GM18873 (cell line): Measurements from ENCODE around the gene ADARB2.
"Not testable (repeated sequence)": the region's sequence is repeated elsewhere in the genome, so short reads cannot be mapped to it uniquely, and the experiment has no call there.

Experiments
- ATAC-seq: cut with Tn5 transposase; IDR thresholded peaks from one replicate; pipeline ENCODE4 v1.9.1; 2021; ENCODE audit warnings: mild to moderate bottlenecking, moderate library complexity, moderate number of reproducible peaks; ENCODE audit not compliant: unreplicated experiment, low FRiP score

The ADARB2 gene

GRCh38 chr10:1177936-1178335, 559.4 kb downstream of the ADARB2 start:
- ATAC-seq, result no peak

GRCh38 chr10:1175956-1176565, 561.3 kb downstream of the ADARB2 start:
- no peak for ATAC-seq

- ATAC-seq, result no peak
Measured at GRCh38 chr10:1174022-1174421, 563.3 kb downstream of the ADARB2 start.

DNA sequence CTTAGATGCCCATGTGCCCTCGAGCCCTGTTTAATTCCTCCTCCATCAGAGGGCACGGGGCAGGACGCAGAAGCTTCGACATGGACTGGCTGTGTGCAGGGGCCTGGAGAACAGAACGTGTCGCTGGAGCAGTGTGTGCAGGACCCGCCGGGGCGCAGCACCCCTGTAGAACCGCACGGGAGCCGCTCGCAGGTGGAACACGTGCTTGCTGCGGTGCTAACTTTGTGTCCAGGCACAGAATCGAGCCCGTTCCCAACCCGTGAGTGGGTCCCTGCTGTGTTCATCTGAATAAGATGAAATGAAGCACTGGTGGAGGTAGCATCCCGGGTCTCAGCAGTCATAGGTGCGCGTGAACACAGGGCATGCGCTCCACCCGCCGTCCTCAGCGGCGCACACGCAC, 564.2 kb downstream of the ADARB2 start:
- ATAC-seq, result no peak

DNA sequence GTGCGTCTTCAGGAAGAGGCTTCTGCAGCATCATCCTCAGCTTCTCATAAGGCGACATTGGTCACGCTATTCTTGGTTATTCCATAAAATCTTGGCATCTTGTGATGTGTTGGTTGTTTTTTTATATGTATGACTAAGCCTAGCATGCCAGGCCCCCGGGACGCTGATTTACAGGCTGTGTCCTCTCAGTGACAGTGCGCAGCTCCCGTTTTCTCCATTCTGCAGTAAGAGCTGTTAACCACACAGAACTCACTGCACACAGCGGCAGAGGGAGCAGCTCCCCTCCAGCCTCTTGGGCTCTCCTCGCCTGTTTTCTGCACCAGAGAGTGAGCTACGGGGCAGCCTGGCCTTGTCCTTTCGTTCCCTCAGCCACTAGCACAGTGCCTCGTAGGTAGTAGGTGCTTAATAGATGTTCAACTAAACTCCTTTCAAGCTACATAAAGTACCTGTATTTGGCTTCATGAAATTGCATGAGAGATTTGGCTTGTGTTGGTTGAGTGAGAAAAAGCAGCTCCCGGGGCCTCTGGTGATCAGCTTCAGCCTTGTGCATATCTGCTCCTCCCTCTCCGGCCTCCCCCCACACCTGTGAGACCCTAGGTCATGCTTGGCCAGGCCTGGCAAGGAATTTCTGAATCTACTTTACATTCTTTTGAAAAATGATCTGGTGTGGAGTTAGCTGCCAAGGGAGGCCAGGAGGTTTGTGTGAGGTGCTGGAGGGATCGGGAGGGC, 564.9 kb downstream of the ADARB2 start:
- ATAC-seq, result no peak

DNA sequence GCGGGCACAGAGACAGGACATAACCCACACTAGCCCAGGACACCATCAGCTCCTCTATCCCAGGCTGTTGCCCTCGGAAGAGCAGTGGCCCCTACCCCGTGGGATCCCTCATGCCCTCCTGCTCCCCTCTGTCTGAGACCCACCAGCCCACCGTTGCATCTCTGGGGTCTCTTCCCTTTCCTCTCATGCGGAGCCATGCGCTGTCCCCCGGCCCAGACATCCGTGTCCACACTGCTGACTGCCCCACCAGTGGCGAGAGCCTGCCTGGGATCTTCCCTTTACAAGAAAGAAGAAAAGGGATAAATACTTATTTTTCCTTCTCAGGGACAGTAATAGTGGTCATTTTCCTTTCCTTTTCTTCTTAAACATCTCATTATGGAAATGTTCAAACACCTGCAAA, 565.7 kb downstream of the ADARB2 start:
- ATAC-seq, result no peak

- ATAC-seq, result no peak
Measured at GRCh38 chr10:1171182-1171581, 566.1 kb downstream of the ADARB2 start.

DNA sequence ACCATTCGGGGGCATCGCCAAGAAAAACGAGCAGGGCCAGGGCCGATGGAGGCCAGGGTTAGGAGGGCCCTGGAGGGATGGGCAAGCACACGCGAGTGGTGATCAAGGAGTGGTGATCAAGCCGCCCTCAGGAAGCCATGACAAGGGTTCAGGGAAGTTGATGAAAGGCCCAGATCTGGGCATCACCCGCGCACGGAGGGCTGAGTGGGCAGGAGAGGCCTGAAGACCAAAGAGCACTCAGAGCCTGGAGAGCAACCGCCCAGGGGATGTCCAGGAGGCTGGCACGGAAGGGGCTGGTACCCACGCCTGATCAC, 566.5 kb downstream of the ADARB2 start:
- ATAC-seq, result no peak

DNA sequence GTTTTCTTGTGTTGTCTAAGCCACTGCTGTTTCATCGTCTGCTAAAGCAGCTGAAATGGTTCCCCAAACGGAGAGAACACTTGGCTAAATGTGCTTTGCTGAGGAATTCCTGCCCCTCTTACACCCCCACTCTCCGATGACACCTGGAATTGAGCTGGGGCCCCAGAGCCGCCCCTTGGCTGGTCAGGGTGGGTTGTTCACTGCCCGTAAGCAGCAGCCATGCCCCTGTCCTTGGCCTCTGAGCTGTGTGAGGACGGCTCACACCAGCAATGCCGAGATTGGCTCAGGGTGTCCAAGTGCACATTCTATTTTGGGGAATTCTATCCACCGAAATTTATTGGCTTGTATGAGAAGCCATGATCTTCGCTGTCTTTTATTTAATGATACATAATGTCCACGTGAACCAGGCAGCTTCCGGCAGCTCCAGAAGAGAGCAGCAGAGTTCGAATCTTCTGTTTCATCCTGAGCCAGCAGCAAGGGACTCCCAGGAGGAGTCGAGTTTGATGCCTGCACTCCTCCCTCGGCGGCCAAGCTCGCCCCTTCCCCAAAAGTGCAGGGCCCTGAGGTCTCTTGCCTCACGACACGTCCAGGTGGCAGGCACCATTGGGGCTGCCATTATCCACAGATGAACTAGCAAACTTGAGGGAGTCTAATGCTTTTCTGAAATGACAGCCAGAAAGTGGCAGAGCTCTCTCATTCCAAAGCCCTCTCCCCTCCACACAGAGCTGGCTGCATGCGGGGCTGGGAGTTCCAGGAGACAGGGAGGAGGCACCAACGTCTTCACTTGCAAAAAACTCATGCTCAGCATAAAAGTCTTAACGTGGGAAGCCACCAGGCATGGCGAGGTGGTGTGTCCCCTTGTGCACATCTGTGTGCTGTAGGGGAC, 567.1 kb downstream of the ADARB2 start:
- no peak for ATAC-seq

DNA sequence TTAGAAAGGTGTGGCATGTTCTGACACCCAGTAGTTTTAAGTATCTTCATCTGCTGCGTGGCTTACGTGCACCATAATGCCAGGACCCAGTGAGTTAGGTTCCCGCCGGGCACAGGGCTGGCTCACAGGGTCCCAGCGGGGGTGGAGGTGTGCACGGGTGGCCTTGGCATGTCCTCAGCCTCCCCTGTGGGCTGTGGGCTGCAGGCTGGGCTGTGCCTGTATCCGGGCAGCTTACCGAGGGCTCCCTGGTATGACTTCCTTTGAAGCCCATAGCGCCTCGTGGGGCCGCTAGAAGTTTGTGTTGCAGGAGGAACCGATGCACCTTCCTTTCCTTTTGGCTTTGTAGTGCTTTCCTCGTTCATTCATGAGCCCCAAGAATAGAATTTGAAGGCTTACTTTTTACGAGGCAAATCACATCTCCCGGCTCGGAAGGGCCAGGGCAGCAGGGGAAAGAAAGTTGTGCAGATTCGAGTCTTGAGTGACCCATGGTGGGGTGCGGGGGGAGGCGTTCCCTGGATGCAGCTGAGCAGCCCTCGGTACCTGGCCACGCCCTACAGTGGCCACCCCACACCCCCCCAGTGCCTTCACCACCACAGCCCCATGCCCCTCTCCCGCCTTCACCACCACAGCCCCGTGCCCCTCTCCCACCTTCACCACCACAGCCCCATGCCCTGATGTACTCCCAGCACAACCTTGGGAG, 568.0 kb downstream of the ADARB2 start:
- ATAC-seq, result no peak

DNA sequence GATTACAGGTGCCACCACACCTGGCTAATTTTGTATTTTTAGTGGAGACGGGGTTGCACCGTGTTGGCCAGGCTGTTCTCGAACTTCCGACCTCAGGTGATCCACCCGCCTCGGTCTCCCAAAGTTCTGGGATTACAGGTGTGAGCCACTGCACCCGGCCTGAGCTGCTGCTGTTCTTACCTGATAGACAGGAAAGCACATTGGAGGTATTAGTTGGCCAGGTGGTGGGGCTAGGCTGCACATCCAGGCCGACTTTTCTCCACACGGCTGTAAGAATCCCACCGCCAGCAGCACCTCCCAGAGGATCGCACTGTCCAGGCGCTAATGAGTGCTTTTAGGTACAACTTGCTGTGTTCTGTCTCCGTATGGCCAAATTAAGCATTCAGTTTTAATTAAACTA, 568.6 kb downstream of the ADARB2 start:
- ATAC-seq, result no peak

DNA sequence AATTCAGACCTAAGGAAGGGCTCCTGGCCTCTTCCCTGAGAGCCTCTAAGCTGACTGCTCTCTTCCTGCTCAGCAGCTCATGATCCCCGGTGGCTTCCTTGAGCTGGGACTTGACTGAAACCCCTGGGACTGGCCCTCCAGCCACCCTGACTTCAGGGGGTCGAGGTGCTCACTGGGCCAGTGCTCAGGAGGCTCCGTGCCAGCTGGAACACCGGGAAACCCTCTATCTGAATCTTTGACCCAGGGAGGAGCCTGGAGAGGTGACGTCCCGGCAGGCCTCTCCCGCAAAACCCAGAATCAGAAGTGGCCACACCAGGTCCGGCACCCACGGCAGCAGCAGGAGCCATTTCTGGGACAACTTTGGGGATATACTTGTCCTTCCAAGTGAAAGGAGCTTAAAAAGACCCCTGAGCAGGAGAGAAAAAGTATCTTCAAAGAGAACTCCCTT, 570.5 kb downstream of the ADARB2 start:
- ATAC-seq, result no peak

- ATAC-seq, result no peak
Measured at GRCh38 chr10:1166101-1166827, 571.1 kb downstream of the ADARB2 start.

DNA sequence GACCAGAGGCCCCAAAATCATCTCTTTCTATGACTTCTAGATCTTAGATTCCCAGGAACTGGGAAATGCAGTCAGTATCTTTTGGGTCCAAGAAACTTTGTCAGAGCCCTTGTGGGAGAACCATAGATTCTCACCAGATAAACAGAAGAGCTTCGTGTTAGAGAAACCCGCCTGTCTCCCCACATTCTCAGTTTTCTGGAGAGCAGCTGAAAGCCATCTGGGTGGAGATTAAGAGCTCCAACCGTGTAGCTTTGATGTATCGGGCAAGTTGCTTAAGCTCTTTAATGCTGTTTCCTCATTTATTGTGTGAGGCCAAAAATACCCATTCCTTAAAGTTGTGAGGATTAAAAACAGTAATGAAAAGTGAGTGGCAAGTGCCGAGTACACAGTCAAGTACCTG, 573.5 kb downstream of the ADARB2 start:
- ATAC-seq, result no peak

DNA sequence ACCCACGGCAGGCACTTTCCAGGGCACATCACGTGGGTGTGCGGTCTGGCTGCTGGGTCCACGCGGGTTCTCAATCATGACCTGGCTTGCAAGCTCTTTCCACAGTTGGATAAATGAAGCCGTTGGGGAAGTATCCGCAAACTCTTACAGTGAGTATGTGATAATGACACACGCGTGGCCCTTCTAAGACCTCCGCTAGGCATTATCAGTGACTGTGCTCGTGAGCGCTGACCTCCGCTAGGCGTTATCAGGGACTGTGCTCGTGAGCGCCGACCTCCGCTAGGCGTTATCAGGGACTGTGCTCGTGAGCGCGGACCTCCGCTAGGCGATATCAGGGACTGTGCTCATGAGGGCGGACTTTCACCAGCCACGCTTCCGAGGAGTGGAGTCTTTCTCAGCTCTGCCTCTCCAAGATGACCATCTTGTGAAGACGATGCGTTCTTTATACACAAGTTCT, 574.1 kb downstream of the ADARB2 start:
- ATAC-seq, result no peak

DNA sequence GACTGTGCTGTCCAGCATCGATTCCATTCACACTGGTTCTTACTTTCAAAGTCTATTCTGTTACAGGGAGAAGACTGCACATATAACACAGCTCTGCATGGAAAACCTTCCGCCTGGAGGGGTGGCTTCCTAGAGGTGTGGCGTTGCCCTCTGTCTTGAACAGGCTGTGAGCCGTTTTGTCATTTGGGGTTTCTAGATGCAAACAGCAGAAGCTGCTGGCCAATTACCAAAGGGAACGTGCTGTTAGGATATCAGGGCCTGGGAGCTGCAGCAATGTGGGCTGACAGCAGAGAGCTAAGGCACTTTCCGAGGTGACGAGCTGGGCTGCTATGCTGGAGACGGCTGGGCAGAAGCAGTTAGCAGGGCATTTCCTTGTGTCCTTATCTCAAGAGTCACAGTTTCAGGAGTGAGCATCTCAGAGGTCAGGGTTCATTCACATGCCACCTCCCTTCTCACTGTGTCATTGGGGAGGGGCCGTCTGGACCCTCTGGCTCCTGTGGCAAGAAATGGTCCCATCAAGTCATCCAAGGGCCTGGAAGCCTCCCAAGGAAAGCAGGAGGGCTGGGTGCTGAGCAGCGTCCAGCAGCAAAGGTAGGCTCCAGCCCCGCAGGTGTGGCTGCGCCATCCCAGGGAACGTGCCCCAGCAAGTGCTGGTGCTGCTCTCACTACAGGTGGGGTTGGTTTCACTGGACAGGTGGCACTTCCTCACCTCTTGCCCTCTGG, 574.7 kb downstream of the ADARB2 start:
- ATAC-seq, result no peak

- ATAC-seq, result not testable (repeated sequence)
Measured at GRCh38 chr10:1161315-1161673, 576.0 kb downstream of the ADARB2 start.

DNA sequence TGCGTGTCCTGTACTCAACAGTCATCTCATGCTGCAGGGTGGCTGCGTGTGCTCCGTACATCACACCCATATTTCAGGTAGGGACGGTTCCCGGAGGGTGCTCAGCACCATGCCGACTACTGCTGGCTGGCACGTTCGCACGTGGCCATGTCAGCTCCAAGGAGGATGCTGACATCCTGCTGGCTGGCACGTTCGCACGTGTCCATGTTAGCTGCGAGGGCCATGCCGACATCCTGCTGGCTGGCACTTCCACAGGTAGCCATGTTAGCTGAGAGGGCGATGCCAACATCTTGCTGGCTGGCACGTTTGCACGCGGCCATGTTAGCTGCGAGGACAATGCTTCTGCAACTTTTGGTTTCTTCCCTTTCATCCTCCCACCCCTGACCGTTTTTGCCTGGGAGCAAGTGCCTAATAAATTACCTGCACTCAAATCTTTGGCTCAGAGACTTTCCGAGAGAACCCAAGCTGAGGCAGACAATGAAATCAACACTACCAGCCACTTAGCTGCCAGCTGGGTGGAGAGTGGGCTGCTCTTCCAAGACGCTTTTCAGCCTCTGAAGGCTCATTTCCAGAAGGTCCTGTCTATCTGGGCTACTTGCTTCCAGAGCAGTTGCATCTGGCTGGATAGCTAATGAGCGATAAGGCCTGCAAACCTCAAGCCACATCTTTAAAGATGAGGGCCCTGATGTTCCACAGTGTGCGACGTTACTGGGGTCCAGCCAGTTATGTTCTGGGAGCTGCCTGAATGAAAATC, 576.6 kb downstream of the ADARB2 start:
- ATAC-seq, result no peak
